AG10803 (cell line): ENCODE measurements around the gene MDH2.
"Not testable (repeated sequence)": the region's sequence is repeated elsewhere in the genome, so short reads cannot be mapped to it uniquely, and the experiment has no call there.

ENCODE experiments used
- DNase-seq: peaks from one replicate; pipeline ENCODE4 v3.0.0; 2010; ENCODE audit warnings: low read depth
- H3K4me3 ChIP-seq: 2 replicates; pipeline ENCODE4 v1.5.1; 2011; ENCODE audit warnings: mild to moderate bottlenecking, low read length, control low read depth
- CTCF ChIP-seq: conservative IDR thresholded peaks from 2 replicates; pipeline ENCODE4 v1.5.1; 2011; ENCODE audit warnings: mild to moderate bottlenecking, low read length, control low read depth, inconsistent platforms

Gene MDH2

GRCh38 chr7:76050545-76050944, 2.6 kb downstream of the MDH2 start:
- DNase-seq = no peak
- H3K4me3 ChIP-seq = no peak overlapping the region
- TF ChIP-seq CTCF = no peak

GRCh38 chr7:76051840-76052239, 3.9 kb downstream of the MDH2 start:
- no peak for TF ChIP-seq CTCF
- H3K4me3 ChIP-seq = no peak overlapping the region

GRCh38 chr7:76052681-76053080, 4.8 kb downstream of the MDH2 start:
- not testable (repeated sequence) for DNase-seq, H3K4me3 ChIP-seq

More at GRCh38 chr7:76051840-76052239, 3.9 kb downstream of the MDH2 start:
- no peak for DNase-seq

GRCh38 chr7:76053461-76053860, 5.6 kb downstream of the MDH2 start:
- DNase-seq = no peak
- TF ChIP-seq CTCF = no peak
- no peak overlapping the region for H3K4me3 ChIP-seq

- no peak for TF ChIP-seq CTCF
- H3K4me3 ChIP-seq = no peak overlapping the region
- DNase-seq = peak; percentile 51
These were observed 6.5 kb downstream of the MDH2 start for GRCh38 chr7:76054123-76055120.

GRCh38 chr7:76056241-76056640, 8.3 kb downstream of the MDH2 start:
- DNase-seq = no peak
- no peak for TF ChIP-seq CTCF
- no peak overlapping the region for H3K4me3 ChIP-seq

- no peak for DNase-seq
- no peak for TF ChIP-seq CTCF
- H3K4me3 ChIP-seq = no peak overlapping the region
These were observed 9.4 kb downstream of the MDH2 start for GRCh38 chr7:76057103-76057812.
